AG04449 (cell line): ENCODE data around the gene FFAR4.
A peak's percentile ranks its signal among the peaks of the same experiment; 100 is the strongest.

ENCODE experiments used
- CTCF ChIA-PET: fragments of 350-600 bp; formaldehyde crosslinking; extraction: SDS; loops from one replicate; lab custom pipeline; 2021; ENCODE audit warnings: antibody characterized with exemption; lab: Yijun Ruan, JAX
- POLR2A ChIA-PET: fragments of 400-600, 350-600 bp; formaldehyde crosslinking; extraction: SDS; loops from one replicate; lab custom pipeline; 2020; ENCODE audit warnings: antibody characterized with exemption, inconsistent platforms; lab: Yijun Ruan, JAX
- DNase-seq: peaks from one replicate; pipeline ENCODE4 v3.0.0-alpha.2; 2010; ENCODE audit warnings: low read depth, low spot score
- H3K4me3 ChIP-seq: 2 replicates; pipeline ENCODE4 v1.5.1; 2011; ENCODE audit warnings: low read depth, mild to moderate bottlenecking, control low read depth, low read length
- TF ChIP-seq, protein P1 (sequence below): IDR thresholded peaks from one replicate; pipeline ENCODE4 v1.5.1; 2011; ENCODE audit warnings: mild to moderate bottlenecking, moderate library complexity, low read length, control low read depth, inconsistent platforms; ENCODE audit not compliant: insufficient read depth; ENCODE audit errors: missing control alignments

The FFAR4 gene

DNA sequence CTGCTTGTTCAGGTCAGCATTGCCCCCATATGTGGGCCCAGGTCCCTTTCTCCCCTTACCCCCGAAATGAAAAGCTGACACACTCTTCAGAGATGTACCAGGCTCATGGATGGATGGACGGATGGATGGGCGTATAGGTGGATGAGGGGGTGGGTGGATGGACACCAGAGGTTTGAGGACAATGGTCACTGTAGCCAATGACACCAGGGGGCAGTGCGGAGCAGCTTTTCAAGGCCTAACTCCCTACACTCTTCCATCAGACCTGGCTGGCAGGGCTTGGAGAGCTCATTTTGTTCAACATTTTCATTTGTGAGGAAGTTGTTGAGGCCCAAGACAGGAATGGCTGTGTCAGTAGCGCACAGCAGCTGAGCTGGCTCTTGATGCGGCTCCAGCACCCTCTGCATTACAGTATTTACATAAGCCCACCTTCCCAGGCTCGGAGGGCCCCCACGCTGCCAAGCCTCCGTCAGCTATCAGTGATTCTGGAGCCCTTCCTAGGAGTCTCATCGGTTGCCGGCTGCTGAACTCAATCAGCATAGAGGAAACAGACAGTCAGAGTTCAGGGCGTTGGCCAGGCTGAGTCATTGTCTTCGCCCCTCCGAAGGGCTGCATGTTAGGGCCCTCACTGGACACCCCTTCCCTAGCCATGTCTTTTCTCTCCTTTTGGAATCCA is 11.6 kb upstream of the FFAR4 start:
- H3K4me3 ChIP-seq, result no peak overlapping the region
- POLR2A ChIA-PET, result interaction anchor here (0.6 kb wide), 1 partner anchor 147 kb away, joined by 4 read pairs; the partner anchor contains the start of gene FRA10AC1
- no peak for DNase-seq
- TF ChIP-seq, protein P1, sequence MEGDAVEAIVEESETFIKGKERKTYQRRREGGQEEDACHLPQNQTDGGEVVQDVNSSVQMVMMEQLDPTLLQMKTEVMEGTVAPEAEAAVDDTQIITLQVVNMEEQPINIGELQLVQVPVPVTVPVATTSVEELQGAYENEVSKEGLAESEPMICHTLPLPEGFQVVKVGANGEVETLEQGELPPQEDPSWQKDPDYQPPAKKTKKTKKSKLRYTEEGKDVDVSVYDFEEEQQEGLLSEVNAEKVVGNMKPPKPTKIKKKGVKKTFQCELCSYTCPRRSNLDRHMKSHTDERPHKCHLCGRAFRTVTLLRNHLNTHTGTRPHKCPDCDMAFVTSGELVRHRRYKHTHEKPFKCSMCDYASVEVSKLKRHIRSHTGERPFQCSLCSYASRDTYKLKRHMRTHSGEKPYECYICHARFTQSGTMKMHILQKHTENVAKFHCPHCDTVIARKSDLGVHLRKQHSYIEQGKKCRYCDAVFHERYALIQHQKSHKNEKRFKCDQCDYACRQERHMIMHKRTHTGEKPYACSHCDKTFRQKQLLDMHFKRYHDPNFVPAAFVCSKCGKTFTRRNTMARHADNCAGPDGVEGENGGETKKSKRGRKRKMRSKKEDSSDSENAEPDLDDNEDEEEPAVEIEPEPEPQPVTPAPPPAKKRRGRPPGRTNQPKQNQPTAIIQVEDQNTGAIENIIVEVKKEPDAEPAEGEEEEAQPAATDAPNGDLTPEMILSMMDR, result peak; percentile 80
- CTCF ChIA-PET, result interaction anchor here (0.6 to 9.1 kb wide), 30 partner anchors 8 to 305 kb away, joined by 3 to 136 read pairs (median 4); partner anchors contain the start of gene FRA10AC1

DNA sequence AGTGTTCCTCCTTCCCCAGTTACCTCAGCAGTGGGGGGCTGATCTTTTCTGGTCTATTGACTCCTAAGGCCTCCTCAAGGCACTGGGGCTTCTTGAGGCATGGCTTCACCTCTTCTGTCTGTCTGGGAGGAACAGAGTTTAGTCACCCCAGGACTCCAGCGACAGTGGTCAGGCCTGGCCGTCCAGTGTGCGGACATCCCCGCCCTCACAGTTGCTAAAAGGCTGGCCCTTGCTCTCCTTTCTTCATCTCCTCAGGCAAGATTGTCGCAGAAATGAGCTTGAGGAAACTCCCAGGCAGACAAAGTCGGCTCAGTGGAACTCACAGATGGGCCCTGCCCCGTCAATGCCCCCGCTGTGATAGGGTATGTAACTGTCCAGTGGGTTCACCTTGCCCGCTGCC is 7.0 kb upstream of the FFAR4 start:
- H3K4me3 ChIP-seq, result no peak overlapping the region
- CTCF ChIA-PET, result interaction anchor here (2.0 kb wide), 1 partner anchor 10 kb away, joined by 5 read pairs; no protein-coding TSS in a partner anchor
- DNase-seq, result no peak
- POLR2A ChIA-PET, result no interaction called here
- TF ChIP-seq, protein P1, result no peak

DNA sequence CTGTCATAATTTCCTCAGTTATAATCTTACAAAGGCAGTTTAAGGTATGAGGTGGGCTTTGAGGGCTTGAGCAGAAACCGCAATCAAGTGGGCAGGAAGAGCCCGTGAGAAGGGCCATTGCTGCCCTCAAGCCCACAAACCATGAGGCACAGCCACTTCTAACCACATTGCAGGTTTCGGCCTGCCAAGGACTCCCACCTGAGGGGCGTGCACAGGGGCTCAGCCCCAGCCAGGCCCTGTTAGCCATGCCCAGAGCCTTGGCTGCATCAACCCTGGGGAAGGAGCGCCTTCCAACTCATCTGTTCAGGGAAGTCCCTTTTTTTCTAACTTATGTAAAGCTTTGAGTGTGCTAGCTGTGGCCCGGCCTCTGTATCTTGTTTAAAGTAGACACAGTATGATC is 5.9 kb upstream of the FFAR4 start:
- ChIA-PET CTCF (interaction anchor here (0.8 to 2.0 kb wide), 4 partner anchors 8 to 120 kb away, joined by 3 to 5 read pairs (median 4); no protein-coding TSS in a partner anchor), POLR2A (no interaction called here)
- TF ChIP-seq, protein P1, result no peak
- DNase-seq, result no peak
- H3K4me3 ChIP-seq, result no peak overlapping the region

DNA sequence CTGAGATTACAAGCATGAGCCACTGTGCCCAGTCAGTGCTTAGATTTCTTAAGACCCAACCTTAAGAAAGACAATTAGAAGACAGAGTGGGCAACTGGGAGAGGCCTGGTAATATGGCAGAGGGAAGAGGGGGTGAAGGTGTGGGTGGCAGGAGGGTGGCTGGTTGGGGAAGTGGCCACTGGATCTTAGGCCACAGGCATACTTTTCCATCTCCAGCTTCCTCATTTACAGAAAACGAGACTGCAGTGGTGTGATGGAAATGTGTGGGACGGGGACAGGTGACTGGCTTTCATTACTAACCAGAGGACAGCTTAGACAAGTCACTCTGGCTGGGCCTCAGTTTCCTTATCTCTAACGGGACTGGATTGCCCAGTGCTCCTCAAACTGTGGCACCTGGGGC is 1.0 kb upstream of the FFAR4 start:
- CTCF ChIA-PET, result no interaction called here
- DNase-seq, result no peak
- TF ChIP-seq, protein P1, result no peak
- POLR2A ChIA-PET, result no interaction called here
- no peak overlapping the region for H3K4me3 ChIP-seq

DNA sequence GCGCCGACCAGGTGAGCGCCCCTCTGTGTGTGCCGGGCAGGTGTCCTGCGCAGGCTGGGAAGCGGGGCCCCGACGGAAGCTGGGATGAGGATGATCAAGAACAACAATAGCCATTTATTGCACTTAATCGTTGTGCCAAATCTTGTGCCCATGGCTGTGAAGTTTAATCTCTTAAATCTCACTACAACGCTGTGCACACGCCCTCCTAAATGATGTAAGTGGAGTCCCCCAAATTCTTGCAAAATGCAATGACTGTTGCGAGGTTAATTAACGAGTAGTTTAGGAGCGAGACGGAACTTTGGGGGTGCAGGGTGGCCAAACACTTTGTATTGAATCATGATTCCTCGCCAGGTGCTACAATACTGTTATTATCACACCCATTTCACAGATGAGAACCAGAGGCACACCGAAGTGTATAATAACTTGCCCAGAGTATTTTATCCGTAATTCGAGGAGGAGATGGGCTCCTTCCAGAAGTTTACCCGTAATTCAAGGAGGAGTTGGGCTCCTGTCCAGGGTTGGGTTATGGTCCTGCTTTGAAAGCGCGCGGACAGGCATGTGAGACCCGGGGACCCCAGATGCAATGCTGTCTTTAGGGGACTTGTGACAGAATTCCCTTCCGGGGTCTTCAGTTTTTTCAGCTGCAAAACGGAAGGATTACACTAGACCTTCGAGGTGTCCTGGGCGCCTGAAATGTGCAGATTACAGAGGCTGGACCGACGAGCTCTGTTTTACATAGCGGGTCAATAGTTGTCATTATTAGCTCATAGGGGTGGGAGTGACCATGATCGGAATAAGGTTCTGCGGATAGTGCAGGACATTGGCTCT is 1.0 kb downstream of the FFAR4 start:
- TF ChIP-seq, protein P1, result no peak
- CTCF ChIA-PET, result interaction anchor here (1.0 to 2.1 kb wide), 2 partner anchors 13 to 25 kb away, joined by 5 to 11 read pairs; no protein-coding TSS in a partner anchor
- no peak for DNase-seq
- H3K4me3 ChIP-seq, result no peak overlapping the region
- POLR2A ChIA-PET, result no interaction called here

DNA sequence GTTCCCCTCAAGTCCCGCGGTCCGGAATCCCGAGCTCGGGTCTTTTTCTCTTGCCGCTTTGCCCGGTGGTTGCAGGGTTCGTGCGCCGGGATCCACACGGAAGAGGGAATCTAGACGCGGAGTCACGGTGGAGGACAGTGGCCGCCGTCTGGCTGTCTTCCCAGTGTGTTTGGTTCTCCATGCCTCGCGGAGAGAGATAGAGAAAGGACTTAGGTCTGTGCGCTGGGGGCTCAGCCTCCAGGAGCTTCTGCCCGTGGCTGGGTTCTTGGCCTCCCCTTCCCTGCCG is 1.6 kb downstream of the FFAR4 start:
- TF ChIP-seq, protein P1, result no peak
- POLR2A ChIA-PET, result no interaction called here
- CTCF ChIA-PET, result interaction anchor here (1.0 to 2.1 kb wide), 2 partner anchors 14 to 25 kb away, joined by 5 to 11 read pairs; no protein-coding TSS in a partner anchor
- no peak for DNase-seq
- H3K4me3 ChIP-seq, result no peak overlapping the region
